Peyer's patch (tissue), 4 donors: ENCODE measurements around the gene NGEF.

ENCODE experiments used
- POLR2A ChIP-seq, 2 donors: fragments of 450-650 bp; IDR thresholded peaks; one replicate each; pipeline ENCODE4 v1.5.1; 2017; ENCODE audit warnings: antibody characterized with exemption in 2 of 2, mild to moderate bottlenecking in 2 of 2, moderate library complexity in 2 of 2
- TF ChIP-seq, protein P1 (sequence below), 6 experiments: fragments of 450-650 bp in 4 of 6; fragments of 200-600 bp in 2 of 6; sonication (generic) in 1 of 6; IDR thresholded peaks; one replicate each; pipeline ENCODE4 v1.5.1; 2017 to 2019; ENCODE audit warnings: antibody characterized with exemption in 6 of 6, mild to moderate bottlenecking in 3 of 6, moderate library complexity in 1 of 6

- no peak for TF ChIP-seq POLR2A (IDR thresholded peaks at IDR 0.05)
- TF ChIP-seq, protein P1, sequence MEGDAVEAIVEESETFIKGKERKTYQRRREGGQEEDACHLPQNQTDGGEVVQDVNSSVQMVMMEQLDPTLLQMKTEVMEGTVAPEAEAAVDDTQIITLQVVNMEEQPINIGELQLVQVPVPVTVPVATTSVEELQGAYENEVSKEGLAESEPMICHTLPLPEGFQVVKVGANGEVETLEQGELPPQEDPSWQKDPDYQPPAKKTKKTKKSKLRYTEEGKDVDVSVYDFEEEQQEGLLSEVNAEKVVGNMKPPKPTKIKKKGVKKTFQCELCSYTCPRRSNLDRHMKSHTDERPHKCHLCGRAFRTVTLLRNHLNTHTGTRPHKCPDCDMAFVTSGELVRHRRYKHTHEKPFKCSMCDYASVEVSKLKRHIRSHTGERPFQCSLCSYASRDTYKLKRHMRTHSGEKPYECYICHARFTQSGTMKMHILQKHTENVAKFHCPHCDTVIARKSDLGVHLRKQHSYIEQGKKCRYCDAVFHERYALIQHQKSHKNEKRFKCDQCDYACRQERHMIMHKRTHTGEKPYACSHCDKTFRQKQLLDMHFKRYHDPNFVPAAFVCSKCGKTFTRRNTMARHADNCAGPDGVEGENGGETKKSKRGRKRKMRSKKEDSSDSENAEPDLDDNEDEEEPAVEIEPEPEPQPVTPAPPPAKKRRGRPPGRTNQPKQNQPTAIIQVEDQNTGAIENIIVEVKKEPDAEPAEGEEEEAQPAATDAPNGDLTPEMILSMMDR (IDR thresholded peaks at IDR 0.05), result no peak
Observed at GRCh38 chr2:233023761-233024410, 10.8 kb upstream of the NGEF start.
